ENCODE data around the gene SPPL3.
A peak's percentile ranks its signal among the peaks of the same experiment; 100 is the strongest.

The SPPL3 gene

GRCh38 chr12:120719496-120720233, 184.5 kb downstream of the SPPL3 start:
- DNase-seq, result no peak

GRCh38 chr12:120719072-120719471, 185.1 kb downstream of the SPPL3 start:
- DNase-seq, result no peak

- no peak for DNase-seq
Measured at GRCh38 chr12:120718055-120718454, 186.1 kb downstream of the SPPL3 start.

- DNase-seq, result peak; percentile 70
Measured at GRCh38 chr12:120713861-120714482, 190.2 kb downstream of the SPPL3 start.

- DNase-seq, result no peak
Measured at GRCh38 chr12:120712610-120713009, 191.5 kb downstream of the SPPL3 start.
